ENCODE results near the gene ASIC1.

The ASIC1 gene

DNA sequence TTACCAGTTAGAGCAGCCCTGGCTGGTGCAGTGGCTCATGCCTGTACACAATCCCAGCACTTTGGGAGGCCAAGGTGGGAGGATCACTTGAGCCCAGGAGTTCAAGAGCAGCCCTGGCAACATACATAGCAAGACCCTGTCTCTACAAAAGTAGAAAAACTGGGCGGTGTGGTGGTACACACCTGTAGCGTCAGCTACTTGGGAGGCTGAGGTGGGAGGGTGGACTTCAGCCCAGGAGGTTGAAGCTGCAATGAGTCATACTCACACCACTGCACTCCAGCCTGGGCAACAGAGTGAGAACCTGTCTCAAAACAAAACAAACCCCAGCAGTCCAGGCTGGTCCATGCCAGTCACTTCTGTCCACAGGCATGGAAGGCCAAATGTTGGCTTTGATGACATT is 62.0 kb downstream of the ASIC1 start:
- DNase-seq (ENCODE audit: insufficient read length): no peak
- no peak for TF ChIP-seq TAF1 (IDR thresholded peaks at IDR 0.05; ENCODE audit: borderline replicate concordance, low read depth, low read length)
- TF ChIP-seq POLR2AphosphoS5 (IDR thresholded peaks at IDR 0.05; ENCODE audit: low read depth, low read length): no peak
- TF ChIP-seq POLR2A (IDR thresholded peaks at IDR 0.05; ENCODE audit: low read depth, low read length): no peak
- FAIRE-seq: no peak

DNA sequence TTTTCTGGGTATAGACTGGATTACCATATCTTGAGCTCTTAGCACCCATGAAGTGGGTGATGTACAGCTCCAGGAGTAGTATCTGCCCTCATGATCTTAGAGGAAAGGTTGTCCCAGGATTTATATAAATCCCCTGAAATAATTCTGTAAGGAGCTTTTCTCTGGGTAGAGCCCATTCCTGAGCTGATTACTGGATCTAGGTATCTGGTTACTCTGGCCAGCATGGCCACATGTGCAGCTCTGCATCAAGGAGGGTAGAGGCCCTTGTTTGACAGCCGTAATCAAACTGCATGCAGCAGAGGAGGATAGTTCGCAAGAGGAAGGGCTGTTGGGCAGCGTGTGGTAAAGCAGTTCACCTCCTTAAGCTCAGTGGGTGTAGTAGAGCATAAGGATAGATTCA is 63.1 kb downstream of the ASIC1 start:
- no peak for TF ChIP-seq POLR2A (IDR thresholded peaks at IDR 0.05; ENCODE audit: low read depth, low read length)
- no peak for TF ChIP-seq POLR2AphosphoS5 (IDR thresholded peaks at IDR 0.05; ENCODE audit: low read depth, low read length)
- TF ChIP-seq TAF1 (IDR thresholded peaks at IDR 0.05; ENCODE audit: borderline replicate concordance, low read depth, low read length): no peak
- no peak for FAIRE-seq
- DNase-seq (ENCODE audit: insufficient read length): no peak

DNA sequence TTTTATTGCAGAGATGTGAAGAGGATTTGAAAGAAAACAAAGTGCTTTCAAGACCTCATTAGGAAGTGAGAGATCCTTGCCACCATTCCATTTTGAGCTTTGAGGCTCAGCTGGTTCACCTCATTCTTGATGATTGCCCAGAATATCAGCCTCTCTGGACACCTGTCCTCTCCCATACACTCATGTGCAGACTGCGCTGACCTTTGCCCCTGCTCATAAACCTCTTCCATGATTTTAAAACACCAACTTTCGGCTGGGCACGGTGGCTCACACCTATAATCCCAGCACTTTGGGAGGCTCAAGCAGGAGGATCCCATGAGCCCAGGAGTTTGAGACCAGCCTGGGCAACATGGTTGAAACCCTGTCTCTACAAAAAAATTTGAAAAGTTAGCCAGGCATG is 63.6 kb downstream of the ASIC1 start:
- FAIRE-seq: no peak
- DNase-seq (ENCODE audit: insufficient read length): no peak
- TF ChIP-seq TAF1 (IDR thresholded peaks at IDR 0.05; ENCODE audit: borderline replicate concordance, low read depth, low read length) (no peak), POLR2AphosphoS5 (IDR thresholded peaks at IDR 0.05; ENCODE audit: low read depth, low read length) (no peak), POLR2A (IDR thresholded peaks at IDR 0.05; ENCODE audit: low read depth, low read length) (no peak)

DNA sequence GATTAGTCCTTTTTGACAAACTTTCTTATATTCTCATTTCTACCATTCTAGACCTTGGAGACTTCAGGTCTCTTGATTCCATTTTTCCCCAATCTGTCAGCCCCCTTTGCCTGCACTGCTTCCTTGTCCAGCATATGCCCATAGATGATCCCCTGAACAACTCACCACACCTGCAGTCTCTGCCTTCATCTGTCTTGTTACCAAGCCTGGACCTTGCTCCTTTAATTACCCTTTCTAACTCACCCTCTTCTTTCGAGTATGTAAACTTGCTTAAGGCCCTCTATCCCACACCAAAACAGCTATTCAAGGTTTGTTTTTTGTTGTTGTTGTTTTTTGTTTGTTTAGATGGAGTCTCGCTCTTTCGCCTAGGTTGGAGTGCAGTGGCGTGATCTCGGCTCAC is 64.2 kb downstream of the ASIC1 start:
- DNase-seq (ENCODE audit: insufficient read length) (no peak), FAIRE-seq (no peak)
- TF ChIP-seq POLR2AphosphoS5 (IDR thresholded peaks at IDR 0.05; ENCODE audit: low read depth, low read length) (no peak), POLR2A (IDR thresholded peaks at IDR 0.05; ENCODE audit: low read depth, low read length) (no peak), TAF1 (IDR thresholded peaks at IDR 0.05; ENCODE audit: borderline replicate concordance, low read depth, low read length) (no peak)

DNA sequence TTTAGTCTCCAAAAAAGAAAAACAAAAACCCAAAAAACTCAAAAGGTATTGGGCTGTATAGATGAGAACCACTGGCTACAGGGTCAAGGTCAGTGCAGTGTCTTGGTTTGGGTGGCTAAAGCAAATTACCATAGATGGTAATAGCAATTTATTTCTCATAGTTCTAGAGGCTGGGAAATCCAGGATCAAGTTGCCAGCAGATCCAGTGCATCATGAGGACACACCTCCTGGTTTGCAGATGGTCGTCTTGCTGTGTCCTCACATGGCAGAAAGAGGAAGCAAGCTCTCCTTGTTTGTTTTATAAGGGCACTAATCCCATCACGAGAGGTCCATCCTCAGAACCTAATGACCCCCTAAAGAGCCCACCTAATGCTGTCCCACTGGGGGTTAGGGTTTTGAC is 65.8 kb downstream of the ASIC1 start:
- FAIRE-seq (no peak), DNase-seq (ENCODE audit: insufficient read length) (no peak)
- TF ChIP-seq TAF1 (IDR thresholded peaks at IDR 0.05; ENCODE audit: borderline replicate concordance, low read depth, low read length) (no peak), POLR2AphosphoS5 (IDR thresholded peaks at IDR 0.05; ENCODE audit: low read depth, low read length) (no peak), POLR2A (IDR thresholded peaks at IDR 0.05; ENCODE audit: low read depth, low read length) (no peak)

DNA sequence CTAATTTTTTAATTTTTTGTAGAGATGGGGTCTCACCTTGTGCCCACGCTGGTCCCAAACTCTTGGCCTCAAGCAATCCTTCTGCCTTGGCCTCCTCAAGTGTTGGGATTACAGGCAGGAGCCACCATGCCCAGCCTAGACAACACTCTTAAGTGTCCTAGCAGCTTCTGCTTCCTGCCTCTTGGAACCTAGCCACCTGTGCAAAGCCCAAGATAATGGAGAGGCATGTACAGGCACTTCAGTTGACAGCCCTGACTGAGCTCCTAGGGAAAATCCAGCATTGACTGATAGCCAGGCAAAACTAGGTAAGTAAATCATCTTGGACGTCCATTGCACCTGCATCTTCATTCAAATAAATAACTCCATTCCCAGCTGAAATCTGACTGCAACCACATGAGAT is 70.2 kb downstream of the ASIC1 start:
- no peak for DNase-seq (ENCODE audit: insufficient read length)
- no peak for TF ChIP-seq POLR2AphosphoS5 (IDR thresholded peaks at IDR 0.05; ENCODE audit: low read depth, low read length)
- no peak for TF ChIP-seq TAF1 (IDR thresholded peaks at IDR 0.05; ENCODE audit: borderline replicate concordance, low read depth, low read length)
- TF ChIP-seq POLR2A (IDR thresholded peaks at IDR 0.05; ENCODE audit: low read depth, low read length): no peak
- no peak for FAIRE-seq

DNA sequence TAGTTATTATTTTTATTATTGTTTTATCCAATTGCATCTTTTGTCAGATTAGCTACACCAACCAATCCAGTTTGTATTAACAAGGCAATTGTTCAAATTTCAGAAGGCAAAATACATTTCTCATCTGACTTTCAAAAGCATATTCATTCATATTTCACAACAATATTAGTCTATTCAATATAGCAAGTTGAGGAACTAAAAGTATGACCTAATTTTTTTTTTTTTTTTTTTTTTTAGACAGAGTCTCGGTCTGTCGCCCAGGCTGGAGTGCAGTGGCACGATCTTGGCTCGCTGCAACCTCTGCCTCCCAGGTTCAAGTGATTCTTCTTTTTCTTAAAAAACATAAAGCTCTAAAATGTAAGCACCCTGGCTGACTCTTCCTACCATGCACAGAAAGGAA is 71.9 kb downstream of the ASIC1 start:
- no peak for TF ChIP-seq POLR2AphosphoS5 (IDR thresholded peaks at IDR 0.05; ENCODE audit: low read depth, low read length)
- TF ChIP-seq TAF1 (IDR thresholded peaks at IDR 0.05; ENCODE audit: borderline replicate concordance, low read depth, low read length): no peak
- DNase-seq (ENCODE audit: insufficient read length) (no peak), FAIRE-seq (no peak)

DNA sequence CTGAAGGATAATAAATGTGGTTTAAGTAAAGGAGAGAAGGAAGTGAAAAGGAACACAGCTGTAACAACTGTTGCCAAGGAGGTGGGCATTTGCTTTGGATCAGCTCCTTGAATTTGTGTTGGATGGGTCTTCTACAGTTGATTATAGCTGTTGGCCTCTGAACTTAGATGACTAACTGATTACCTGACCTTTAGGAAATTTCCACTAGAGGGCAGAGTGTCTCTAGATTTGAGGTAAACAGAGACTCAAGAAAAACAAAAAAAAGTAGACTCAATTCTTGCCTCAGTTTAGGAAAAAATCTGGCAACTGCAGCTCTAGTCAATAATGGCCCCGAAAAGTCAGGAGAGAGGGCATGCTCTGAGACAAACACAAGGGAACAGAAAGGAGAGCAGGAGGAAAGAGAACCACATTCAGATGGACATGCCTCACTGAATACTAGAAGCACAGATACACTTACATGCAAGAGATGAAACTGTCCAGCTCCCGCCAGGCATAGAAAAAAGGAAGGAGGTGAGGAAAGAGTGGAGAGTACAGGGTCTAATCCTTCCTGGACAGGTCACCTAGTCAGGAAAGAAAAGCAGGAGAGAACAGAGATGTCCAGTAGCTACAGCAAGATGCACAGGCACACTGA is 75.2 kb downstream of the ASIC1 start:
- TF ChIP-seq TAF1 (IDR thresholded peaks at IDR 0.05; ENCODE audit: borderline replicate concordance, low read depth, low read length) (no peak), POLR2A (IDR thresholded peaks at IDR 0.05; ENCODE audit: low read depth, low read length) (no peak), POLR2AphosphoS5 (IDR thresholded peaks at IDR 0.05; ENCODE audit: low read depth, low read length) (no peak)
- FAIRE-seq: no peak
- DNase-seq (ENCODE audit: insufficient read length): no peak

Measured in GM12892 (cell line).